GM18499 (cell line): ENCODE results near the gene GLS.
"Not testable (repeated sequence)": the region's sequence is repeated elsewhere in the genome, so short reads cannot be mapped to it uniquely, and the experiment has no call there.

Experiments
- ATAC-seq: cut with Tn5 transposase; IDR thresholded peaks from one replicate; pipeline ENCODE4 v1.9.1; 2021; ENCODE audit warnings: moderate number of reproducible peaks; ENCODE audit not compliant: insufficient read depth, unreplicated experiment

The GLS gene

DNA sequence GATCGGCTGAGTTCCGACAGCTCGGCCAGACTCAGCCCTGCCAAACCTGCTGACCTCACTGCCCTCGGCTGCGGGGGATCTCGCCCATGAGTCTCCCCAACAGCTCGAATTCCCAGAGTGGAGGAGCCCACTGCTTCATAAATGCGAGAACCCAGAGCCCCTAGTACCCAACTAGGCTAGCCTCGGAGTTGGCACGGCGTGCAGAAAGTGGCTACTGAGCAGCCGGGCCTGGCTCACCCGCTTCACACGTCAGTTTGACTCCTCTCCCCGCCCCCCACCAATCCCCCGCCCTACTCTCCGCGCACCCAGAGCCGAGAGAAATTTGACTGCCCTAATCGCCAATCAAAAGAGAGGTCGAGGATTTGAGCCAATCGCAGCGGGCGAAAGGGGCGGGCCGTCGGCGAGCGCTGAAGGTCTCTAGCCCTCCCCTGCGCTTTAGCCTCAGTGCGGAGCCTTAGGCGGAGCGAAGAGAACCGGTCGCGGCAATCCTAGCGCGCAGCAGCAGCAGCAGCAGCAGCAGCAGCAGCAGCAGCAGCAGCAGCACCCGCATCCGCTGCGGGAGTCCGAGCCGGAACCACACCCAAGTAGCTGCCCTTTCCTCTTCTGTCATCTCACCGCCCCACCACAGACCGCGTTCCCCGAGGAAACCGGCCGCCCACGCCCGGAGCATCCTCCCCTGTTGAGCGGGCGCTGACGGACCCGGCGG lies at the start of gene GLS:
TSS of gene GLS (plus strand) at position 444 of the 706 bp plus-strand sequence. CDS start 264 bp downstream, outside the sequence.
- ATAC-seq = peak; percentile 58

DNA sequence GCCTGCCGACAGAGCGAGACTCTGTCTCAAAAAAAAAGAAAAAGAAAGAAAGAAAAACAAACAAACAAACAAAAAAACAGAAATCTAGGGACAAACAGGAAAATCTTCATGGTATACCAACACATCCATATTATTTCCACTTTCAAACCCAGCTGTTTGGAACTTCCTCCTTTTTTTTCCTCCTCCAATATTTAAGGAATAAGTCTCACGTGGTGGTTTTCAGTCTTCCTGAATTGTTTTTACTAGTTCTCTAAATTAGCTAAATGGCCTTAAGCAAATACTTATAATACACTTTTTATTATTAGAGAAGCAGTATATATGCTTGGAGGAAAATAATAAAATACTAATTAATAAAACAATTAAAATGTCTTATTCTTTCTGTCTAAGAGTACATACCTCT lies 48.7 kb upstream of the GLS start:
- no peak for ATAC-seq

- ATAC-seq = no peak
Measured at GRCh38 chr2:190834890-190835208, 45.8 kb upstream of the GLS start.

DNA sequence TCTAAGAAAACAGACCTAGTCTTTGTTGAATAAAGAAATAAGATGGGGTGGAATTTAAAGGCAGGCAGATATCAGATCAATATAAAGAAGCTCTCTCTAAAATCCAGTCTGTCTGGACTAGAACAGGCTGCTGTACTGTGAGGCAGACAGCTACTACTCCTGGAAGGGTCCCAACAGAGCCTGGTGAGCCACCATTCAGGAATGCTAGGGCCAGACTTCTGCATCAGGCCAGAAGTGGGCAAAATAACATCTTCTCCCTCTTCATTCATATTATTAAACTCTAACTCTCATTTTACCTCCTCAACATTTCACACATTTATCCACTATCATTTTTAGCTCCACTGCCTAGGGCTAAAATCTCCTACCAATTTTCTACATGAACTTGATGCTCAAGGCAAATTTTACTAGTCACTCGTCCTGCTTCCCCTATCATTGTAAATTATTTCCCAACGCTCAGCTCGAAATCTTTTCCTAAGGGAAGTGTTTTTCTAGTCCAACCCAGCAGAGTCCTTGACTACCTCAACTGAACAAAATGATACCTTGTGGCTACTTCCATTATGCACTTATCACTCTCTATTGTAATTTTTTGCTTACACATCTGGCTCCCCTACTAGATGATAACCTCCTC lies 45.2 kb upstream of the GLS start:
- ATAC-seq = no peak

DNA sequence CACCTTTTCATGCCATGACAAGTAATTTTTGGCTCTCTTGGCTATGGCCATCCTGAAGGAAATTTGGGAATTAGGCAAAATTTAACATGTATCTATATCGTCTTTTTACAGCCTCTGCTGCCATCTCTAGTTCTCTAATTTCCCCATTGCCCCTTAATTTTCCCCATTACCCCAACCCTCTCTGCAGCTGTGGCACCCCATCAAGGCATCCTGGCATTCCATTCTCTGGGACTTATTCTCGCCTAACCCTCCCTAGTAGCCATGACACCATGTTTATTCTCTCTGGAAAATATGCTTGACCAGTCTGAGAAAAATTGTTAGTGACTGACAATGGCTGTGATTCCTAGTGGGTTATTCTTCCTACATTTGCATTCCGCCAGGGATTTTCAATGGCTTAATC lies 43.9 kb upstream of the GLS start:
- ATAC-seq = no peak

DNA sequence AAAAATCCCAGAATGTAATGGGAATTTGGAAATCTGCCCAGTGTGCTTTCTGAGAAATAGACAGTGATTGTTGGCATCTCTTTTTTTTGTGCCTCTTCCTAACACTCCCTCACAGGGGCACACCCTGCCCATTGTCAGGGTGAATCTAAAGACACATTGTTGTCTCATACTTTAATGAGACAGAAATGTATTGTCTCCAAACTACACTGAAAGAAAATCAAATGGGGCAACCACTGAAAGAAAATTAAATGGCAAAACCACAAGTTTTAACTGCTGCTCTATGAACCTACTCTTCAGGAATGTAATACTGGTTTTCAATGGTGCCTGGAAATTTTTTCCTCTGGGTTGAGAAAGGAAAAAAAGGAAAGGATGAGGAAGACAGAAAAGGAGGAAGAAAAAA lies 43.2 kb upstream of the GLS start:
- no peak for ATAC-seq

DNA sequence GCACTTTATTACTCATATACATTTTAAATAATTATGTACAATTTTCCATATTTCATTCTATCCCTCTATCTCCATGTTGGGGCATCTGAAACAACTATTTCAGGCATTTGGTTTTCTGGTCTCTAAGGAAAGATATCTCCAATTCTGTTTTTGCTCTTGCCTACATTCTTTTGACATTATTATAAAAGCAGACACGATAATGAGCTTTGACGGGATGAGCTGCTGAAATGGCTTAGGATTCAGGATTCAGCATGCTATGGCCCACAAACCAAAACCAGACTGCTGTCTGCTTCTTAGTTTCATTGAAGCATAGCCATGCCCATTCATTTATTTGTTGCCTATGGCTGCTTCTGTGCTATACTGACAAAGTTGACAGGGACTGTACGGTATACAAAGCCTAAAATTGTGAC lies 42.7 kb upstream of the GLS start:
- no peak for ATAC-seq

- no peak for ATAC-seq
Measured at GRCh38 chr2:190838492-190838910, 42.1 kb upstream of the GLS start.

DNA sequence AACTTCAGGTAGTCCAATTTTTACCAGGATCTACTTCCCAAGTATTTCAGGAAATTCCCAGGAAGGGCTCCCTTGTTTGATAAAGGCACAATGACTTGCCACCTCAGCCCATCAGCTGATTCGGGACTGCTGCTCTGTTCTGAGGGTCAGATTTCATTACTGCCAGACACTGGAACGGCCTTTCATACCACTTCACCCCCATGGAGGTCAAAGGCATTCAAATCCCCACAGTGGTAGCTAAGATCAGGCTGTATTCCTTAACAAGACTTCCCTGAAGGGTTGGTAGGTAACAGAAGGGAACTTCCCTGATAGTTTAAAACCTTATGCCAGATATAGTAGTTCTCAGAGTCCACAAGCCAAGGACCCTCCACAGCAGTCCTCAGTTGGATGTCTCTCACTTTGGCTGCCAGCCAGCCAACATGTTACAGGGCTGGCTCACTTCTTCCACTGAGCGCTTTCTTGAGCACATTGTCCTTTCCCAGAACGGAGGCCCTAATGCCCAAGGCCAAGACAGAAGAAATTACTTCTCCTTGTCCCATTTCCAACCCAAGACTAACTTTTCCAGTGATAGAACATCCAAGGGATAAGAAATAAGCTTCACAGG lies 40.0 kb upstream of the GLS start:
- ATAC-seq = no peak

GRCh38 chr2:190841707-190842505 lies 38.7 kb upstream of the GLS start:
- ATAC-seq = no peak

DNA sequence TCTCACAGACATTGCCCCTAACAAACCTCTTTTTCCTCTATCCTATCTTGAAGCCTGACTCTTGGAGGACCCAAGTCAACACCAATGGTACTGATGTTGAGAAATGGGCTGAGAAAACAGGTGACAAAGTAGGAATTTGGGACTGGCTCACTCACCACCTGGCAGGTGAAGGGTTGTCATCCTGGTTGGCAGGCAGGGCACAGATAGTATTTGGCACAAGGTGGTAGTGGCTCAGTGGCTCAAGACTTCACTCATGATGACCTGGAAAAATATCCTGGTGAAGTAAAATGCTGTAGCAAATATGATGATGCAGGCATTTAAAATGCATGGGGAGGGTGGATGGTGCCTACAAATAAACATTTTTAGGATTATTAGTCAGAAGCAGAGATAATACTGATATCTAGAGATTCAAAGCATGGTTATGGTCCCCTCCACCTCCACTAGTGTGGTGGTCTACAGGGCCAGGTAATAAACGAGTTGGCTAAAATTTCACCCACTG lies 38.0 kb upstream of the GLS start:
- ATAC-seq = no peak

- peak; percentile 89 for ATAC-seq
Measured at GRCh38 chr2:190843890-190844699, 36.5 kb upstream of the GLS start.

DNA sequence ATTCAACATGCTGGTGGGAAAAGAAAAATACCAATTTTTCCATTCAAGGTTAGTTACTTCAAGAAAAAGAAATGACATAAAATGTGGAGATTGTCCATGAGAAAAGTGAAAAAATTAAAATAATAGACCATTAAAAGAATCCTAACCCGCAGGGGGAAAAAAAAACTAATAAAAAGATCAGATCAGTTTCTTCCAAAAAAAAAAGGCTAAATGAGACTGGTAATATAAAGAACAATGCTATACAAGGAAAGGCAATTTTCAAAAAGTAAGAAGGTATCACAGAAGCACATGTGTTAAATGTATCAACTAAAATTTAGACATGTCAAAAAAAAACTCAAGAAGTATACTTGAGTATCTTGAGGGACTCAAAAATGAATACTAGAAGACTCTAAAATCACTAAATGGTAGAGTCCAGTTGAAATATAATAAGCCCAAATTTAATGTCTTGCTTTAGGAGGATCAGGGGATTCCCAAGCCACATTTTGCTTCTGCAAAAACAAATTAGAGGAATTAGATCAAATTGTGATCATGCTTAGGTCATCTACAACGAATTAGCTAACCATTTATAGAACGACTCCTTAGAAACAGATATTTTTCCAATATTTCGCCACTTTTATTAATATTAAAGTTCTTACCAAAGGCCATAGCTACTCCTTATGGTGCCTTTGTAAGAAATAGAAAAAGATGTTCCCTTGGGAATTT lies 35.8 kb upstream of the GLS start:
- ATAC-seq = no peak

DNA sequence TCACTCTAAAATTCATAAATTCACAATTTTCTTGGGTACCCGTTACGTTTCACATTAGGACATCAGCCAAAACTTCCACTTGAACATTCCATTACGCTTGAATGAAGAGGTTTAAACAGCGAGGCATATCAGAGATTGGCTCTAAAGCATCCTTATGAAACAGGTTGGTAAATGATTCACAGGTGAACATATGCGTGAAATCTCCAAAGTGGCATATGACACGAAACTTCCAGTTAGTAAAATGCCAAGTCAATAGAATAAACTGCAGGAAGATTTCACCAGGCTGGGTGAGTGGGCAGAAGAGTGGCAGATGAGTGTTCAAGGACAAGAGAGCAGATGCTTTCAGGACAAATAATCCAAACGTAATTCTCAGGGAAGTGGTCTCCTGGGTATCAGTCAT lies 33.9 kb upstream of the GLS start:
- ATAC-seq = no peak

DNA sequence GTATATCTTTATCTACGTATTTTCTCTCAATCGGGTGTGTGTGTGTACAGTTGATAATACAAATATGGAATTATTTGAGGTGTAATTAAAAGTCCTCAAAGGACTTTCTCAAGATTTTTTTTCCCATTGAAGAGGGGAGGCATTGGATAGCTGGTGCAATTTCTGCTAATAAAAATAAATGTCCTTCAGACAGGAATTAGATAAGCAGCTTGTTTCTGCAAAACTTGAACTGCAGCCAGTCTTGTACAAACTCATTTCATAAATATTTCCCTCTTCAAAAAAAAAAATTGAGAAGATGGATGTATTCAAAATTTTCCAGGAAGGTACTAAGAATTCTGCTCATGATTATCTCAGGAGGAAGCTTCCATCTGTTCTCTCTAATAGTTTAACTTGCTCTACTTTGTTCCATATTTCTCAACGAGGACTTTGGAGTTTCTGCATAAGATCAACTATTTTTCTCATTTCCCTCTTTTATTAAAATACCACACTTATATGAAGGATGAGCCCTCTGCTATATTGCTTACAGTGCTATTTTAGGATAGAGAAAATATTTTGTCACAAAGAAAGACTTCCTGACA lies 33.0 kb upstream of the GLS start:
- ATAC-seq = no peak

GRCh38 chr2:190849774-190850173 lies 30.8 kb upstream of the GLS start:
- no peak for ATAC-seq

DNA sequence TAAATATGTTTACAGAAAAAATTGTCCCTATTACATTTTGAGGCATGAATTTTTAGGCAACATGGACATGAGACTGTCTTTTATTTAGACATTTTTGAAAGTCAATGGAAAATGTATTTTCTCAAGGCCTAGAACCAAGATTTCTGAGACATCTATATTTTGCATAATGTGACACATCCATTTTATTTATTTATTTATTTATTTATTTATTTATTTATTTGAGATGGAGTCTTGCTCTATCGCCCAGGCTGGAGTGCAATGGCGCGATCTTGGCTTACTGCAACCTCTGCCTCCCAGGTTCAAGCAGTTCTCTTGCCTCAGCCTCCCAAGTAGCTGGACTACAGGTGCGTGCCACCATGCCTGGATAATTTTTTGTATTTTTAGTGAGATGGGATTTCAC lies 27.6 kb upstream of the GLS start:
- ATAC-seq = not testable (repeated sequence)

DNA sequence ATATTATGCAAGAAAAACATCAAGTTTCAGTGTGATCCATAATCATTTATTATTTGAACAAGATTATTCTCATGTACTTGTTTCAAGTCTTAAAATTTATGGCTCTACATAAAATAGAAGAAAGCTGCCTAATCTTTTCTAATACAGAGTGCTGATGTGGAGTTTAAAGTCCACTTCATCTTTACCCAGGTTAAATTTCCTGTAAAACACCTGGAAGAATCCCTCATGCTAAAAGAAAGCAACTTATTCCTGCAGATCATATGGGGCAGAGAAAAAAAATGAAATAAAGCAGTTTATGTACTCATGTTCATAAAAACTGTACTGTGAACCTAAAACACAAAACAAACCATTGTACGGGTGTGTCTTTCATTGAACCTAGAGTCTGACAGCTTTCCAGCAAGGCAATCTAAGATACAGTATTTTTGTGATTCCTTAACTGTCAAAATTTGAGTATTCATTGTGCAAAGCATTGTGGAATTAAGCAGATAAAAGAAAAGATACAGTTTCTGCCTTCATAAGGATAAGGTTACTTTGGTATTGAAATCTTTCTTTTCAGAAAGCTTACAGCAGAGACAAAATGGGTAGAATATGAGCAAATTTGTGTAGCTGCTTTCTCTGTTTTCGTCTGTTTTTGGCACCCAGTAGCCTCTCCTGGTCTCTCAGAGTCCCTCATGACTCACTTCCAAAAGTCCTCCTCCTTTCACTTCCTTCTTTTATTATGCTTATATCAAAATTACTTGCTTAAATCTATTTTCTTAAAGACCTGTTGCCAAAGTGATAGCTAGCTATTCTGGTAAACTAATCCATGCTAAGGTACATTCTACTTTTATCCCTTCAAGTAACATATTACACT lies 26.9 kb upstream of the GLS start:
- ATAC-seq = no peak
